GM18858 (cell line): ENCODE results near the gene RANBP10.

Experiments used
- ATAC-seq: cut with Tn5 transposase; IDR thresholded peaks from one replicate; pipeline ENCODE4 v1.9.1; 2021; ENCODE audit not compliant: unreplicated experiment

RANBP10 gene

GRCh38 chr16:67749436-67750078, 56.8 kb downstream of the RANBP10 start:
- ATAC-seq, result no peak

- no peak for ATAC-seq
Observed at GRCh38 chr16:67748834-67749233, 57.5 kb downstream of the RANBP10 start.

GRCh38 chr16:67746846-67747245, 59.5 kb downstream of the RANBP10 start:
- ATAC-seq, result no peak

GRCh38 chr16:67741118-67741517, 65.2 kb downstream of the RANBP10 start:
- no peak for ATAC-seq

DNA sequence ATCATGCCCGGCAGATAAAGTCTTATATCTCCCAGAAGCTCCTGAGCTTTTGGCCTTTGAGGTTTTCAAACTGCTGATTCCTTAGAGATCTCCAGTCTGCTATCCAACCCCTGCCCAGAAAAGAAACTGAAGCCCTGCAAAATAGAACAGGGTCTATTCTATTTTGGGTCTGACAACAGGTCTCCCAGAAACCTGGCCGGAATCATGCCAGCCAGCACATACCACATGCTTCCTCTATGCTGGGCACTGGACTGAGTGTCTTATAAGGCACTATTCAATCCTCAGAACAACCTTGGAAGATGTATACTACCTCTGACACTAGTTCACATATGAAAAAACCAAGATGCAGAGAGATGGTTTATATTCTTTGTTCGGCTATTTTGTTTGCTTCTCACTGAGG, 66.0 kb downstream of the RANBP10 start:
- no peak for ATAC-seq

- ATAC-seq, result no peak
Observed at GRCh38 chr16:67736858-67737257, 69.5 kb downstream of the RANBP10 start.

GRCh38 chr16:67734731-67735201, 71.6 kb downstream of the RANBP10 start:
- no peak for ATAC-seq

DNA sequence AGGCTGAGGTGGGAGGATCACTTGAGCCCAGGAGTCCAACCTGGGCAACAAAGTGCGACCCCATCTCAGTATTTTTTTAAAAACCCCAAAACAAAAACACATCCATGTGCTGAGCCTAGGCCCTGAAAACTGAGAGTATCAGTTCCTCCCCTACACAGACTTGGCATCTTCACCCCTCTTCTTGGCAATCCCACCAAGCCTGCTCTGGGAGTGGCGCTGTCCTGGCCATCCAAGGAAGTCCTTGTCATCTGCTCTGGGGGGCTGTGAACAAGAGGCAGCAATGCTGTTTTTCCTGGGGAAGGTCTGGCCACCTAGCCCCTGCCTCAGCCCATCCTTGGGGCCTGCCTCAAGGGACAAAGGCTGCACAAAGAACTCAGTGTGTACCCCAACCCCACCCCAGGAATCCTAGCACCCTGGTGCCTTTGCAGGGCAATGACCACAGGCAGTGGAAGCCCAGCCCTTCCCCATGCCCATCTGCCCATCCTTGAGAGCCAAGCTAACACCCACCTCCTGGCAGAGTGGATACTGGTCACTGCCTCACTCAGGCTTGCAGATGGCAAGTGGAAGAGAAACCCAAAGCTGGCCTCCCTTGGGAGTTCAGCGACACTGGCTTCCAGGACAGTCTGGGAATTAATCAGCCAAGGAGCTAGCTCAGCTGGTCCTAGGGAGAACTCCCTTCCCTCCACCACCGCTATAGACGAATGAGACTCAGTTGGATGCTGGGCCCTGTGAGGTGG, 72.5 kb downstream of the RANBP10 start:
- ATAC-seq, result no peak

DNA sequence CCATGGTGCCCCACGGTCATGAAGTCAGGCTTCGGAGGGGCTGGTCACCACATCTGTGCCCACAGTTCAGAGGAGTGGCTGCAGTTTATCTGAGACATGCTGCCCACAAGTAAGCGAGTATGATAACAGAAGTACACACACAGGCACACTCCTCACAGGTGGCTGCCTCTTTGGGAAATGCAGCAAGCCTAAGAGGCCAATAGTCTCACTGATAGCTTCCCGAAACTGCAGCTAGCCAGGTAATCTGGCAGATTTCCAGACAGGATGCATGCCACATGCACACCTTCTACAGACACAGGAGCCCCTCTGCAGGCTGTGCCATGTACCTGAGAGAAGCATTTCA, 74.6 kb downstream of the RANBP10 start:
- no peak for ATAC-seq

DNA sequence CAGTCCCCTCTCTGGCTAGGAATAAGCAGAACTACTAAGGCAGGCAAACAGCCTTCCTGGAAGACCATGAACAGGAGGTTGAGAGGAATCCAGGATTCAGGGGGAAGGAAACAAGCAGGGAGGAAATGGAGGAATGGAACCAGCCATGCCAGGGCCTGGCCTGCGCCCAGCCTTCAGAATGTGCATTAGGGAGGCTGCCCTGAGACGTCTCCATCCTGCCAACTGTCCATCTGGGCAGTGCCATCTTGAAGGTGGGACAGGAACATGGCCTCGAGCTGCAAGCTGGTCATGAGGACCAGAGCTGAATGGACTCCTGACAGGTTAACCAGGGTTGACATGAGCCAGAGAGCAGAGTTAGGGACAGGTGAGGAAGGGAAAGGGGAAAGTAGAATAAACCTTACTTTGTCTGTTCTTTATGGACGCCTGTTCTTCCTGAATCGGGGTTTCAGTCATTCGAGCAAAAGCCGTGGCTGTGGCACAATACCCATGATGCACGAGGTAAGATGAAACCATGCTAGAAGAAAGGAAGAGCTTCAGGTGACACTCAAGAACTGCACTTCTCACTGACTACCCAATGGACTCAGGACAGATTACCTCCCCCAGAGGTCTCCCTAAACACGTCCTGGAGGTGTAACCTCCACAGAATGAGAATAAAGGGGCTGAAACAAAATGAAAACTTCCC, 75.1 kb downstream of the RANBP10 start:
- no peak for ATAC-seq

GRCh38 chr16:67730326-67730725, 76.0 kb downstream of the RANBP10 start:
- no peak for ATAC-seq

DNA sequence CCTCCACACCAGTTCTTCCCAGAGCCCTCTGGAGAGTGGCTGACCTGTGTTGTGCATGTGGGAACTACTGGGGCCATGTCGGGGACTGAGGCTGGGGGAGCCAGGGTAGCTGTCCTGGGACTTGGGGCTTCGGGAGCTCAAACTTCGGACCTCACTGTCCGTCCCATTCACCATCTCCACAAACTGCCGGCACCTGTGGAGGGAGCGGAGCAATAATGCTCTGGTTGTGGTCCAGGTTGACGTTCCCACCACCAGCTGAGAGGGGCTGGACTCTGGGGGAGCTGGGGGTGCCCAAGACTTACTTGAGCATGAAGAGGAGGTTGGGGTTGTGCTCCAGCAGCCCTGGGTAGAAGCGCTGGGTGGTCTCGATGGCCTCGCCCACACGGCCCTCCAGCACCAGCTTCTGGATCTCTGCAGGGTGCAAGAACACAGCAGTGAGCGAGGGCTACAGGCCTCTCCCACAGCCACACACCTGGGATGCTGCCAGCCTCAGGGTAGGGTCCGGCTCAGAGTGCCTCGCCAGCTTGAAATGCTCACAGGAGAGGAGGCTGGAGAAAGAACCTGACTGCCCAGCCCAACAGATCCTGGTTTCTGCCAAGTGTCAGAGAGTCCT, 76.6 kb downstream of the RANBP10 start:
- no peak for ATAC-seq

DNA sequence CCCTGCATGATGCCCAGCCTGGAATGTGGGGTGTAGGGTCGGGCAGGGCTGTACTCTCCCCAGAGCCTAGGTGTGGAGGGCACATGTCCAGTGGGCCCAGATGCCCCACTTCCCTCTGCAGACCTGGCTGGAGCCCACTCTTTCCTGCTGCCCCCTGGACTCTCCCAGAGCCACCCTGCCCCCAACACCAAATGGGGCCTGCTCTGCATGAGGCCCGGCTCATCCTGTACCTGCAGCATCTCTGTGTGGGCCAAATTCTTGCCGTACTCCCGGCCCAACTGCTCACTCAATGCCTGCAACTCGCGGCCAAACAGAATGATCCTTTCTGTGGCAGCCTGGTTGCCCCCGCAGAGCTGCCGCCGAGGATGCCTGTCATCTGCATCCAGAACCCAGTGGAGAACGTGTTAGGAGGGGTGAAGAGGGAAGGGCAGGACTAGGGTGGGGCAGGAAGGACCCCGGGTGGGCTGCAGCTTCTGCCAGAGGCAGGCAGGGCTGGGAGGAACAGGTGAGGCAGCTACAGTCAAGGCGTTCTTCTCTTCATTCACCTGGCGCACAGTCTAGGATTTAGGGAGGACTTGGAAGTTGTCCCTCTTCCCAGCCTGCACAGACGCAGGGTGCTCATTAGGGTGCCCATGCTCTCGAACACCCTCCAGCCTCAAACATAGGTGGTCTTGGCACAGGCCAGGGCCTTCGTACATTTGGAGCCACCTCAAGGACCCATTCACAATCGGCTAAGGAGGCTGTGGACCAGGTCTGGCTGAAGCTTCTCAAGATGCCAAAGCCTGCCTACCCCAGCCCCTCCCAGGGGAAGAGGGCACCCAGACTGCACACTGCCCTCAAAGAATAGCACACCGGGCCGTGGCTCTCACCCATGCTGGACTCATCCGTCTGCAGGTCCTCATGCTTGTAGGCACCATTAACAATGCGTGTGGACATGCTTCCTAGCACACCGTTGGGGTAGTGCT, 78.6 kb downstream of the RANBP10 start:
- no peak for ATAC-seq

DNA sequence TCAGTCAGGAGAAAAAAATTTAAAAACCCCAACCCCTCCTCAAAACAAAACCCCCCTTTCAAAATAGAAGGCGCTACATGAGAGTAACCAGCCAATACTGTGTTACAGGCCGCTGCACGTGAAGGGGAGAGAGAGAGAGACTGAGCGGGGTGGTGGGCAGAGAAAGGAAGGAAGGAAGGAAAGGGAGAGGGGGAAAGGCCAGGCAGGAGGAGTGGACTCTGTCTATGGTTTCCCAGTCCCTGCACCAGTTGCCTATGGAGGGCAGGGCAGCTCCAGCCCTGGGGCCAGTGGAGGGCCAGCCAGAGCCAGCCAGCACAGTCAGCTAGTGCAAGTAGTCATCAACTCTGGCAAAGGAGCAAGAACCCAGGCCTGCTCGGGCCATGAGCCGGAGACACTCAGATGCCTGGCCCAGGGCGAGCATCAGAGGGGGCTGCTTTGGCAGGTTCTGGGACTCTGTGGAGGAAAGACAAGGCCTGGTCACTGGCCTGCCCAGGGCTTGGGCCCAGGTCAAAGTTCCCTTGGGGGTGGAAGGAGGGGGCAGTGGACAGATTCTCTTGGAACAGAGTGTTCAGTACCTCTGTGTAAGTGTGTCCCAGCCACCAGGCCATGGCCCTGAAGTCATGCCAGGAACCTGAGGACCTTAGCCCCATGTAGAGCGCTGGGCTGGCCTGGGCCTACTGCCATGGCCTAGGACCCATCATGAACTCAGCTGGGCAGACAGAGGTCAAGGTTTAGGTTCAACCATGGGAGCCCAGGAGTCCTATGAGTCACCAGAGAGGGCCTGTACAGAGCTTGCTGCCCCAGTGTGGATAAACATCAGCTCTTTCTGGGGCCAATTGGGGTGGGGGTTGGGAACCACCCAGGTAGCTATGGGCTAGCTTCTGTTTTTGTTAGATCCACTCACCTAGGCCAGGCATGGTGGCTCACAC, 80.0 kb downstream of the RANBP10 start:
- ATAC-seq, result no peak

GRCh38 chr16:67723911-67724305, 82.5 kb downstream of the RANBP10 start:
- no peak for ATAC-seq

- no peak for ATAC-seq
Observed at GRCh38 chr16:67723151-67723910, 83.0 kb downstream of the RANBP10 start.

GRCh38 chr16:67720236-67720635, 86.1 kb downstream of the RANBP10 start:
- ATAC-seq, result no peak

DNA sequence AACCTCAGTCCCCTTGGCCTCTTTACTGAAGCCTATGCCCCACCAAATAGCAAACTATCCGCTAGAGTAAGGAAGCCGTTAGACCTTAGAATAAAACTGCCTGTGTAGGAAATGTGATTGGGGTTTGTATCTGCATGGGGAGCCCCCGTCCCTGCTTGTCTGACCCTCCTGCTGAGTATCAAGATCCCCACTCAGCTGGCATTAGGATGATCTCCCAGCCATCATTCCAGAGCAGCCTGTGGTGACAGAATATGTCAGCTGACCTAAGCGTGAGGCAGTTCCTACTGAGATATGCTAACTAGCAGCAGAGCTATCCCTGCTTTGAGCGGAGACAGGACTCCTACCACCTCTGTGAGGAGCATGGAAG, 86.6 kb downstream of the RANBP10 start:
- ATAC-seq, result peak; percentile 14
